GM23248 (cell line): ENCODE measurements around the gene KRT24. TPM values are rescaled to one million over a fixed set of nuclear protein-coding genes. Genes with fewer than 3 reads are reported as not detected.

ENCODE experiments used
- DNase-seq: peaks from one replicate; pipeline ENCODE4 v3.0.0-alpha.2; 2015
- H2AFZ ChIP-seq: fragments of 200-600 bp; sonication (generic); 2 replicates; pipeline ENCODE4 v1.6.1; 2016; ENCODE audit warnings: antibody characterized with exemption
- H3F3A ChIP-seq: fragments of 200-600 bp; sonication (generic); 2 replicates; pipeline ENCODE4 v1.6.1; 2016; ENCODE audit warnings: mild to moderate bottlenecking, antibody characterized with exemption, mixed run types; ENCODE audit not compliant: insufficient read depth
- H3K27ac ChIP-seq: fragments of 200-600 bp; sonication (generic); 2 replicates; pipeline ENCODE4 v1.5.1; 2016; ENCODE audit warnings: mild to moderate bottlenecking
- H3K27me3 ChIP-seq: fragments of 200-600 bp; sonication (generic); replicated peaks from 2 replicates; pipeline ENCODE4 v1.6.1; 2016; ENCODE audit warnings: mild to moderate bottlenecking; ENCODE audit not compliant: insufficient read depth
- H3K36me3 ChIP-seq: fragments of 200-600 bp; sonication (generic); 2 replicates; pipeline ENCODE4 v1.6.1; 2016; ENCODE audit warnings: low read depth, mild to moderate bottlenecking
- H3K4me1 ChIP-seq: fragments of 200-600 bp; sonication (generic); 2 replicates; pipeline ENCODE4 v1.6.1; 2016; ENCODE audit warnings: mild to moderate bottlenecking; ENCODE audit not compliant: insufficient read depth
- H3K4me2 ChIP-seq: fragments of 200-600 bp; sonication (generic); one replicate; pipeline ENCODE4 v1.6.1; 2016; ENCODE audit warnings: mild to moderate bottlenecking; ENCODE audit not compliant: unreplicated experiment
- H3K4me3 ChIP-seq: fragments of 200-600 bp; sonication (generic); 2 replicates; pipeline ENCODE4 v1.5.1; 2016; ENCODE audit warnings: mild to moderate bottlenecking
- H3K79me2 ChIP-seq: fragments of 200-600 bp; sonication (generic); 2 replicates; pipeline ENCODE4 v1.6.1; 2016; ENCODE audit warnings: mild to moderate bottlenecking; ENCODE audit not compliant: insufficient read depth
- H3K9ac ChIP-seq: fragments of 200-600 bp; sonication (generic); 2 replicates; pipeline ENCODE4 v1.6.1; 2016; ENCODE audit warnings: mild to moderate bottlenecking
- H3K9me2 ChIP-seq: fragments of 200-600 bp; sonication (generic); 2 replicates; pipeline ENCODE4 v1.6.1; 2016; ENCODE audit warnings: mixed run types, mild to moderate bottlenecking, moderate library complexity; ENCODE audit not compliant: insufficient read depth
- H3K9me3 ChIP-seq: fragments of 200-600 bp; sonication (generic); one replicate; pipeline ENCODE4 v1.6.1; 2017; ENCODE audit warnings: low read depth
- H4K20me1 ChIP-seq: fragments of 200-600 bp; sonication (generic); 2 replicates; pipeline ENCODE4 v1.6.0; 2016; ENCODE audit not compliant: insufficient read depth
- EZH2 ChIP-seq: fragments of 200-600 bp; sonication (generic); IDR thresholded peaks from 2 replicates; pipeline ENCODE4 v1.6.1; 2018; ENCODE audit warnings: antibody characterized with exemption, mild to moderate bottlenecking; ENCODE audit not compliant: insufficient read depth, poor library complexity, severe bottlenecking
- EZH2phosphoT487 ChIP-seq: fragments of 200-600 bp; sonication (generic); IDR thresholded peaks from 2 replicates; pipeline ENCODE4 v1.6.1; 2018; ENCODE audit warnings: antibody characterized with exemption, moderate library complexity, mild to moderate bottlenecking, low read depth; ENCODE audit not compliant: insufficient read depth
- WGBS, 2 experiments: methylation state at CpG; one replicate each; pipeline ENCODE4 v1.1.6; 2015 to 2017; ENCODE audit warnings: low lambda C conversion rate in 2 of 2, low coverage in 1 of 2; ENCODE audit errors: missing lambda C conversion rate in 2 of 2; 5-methylcytosine and 5-hydroxymethylcytosine counted together
- in situ Hi-C: fragments of 300-500 bp; cut with MboI; formaldehyde crosslinking; loops from 2 replicates; pipeline ENCODE4 v1.15.0; 2020
- polyA plus RNA-seq: library from polyadenylated mRNA; unstranded; fragments of >200 nt; fragmentation: Nextera tagmentation; extraction: Ambion mirVana; gene quantifications from 2 replicates; pipeline ENCODE4 v1.2.1, GENCODE V29; 2016
- total RNA-seq: library from RNA; depleted of rRNA; stranded (reverse); fragments of >200 nt; shearing (Covaris generic); gene quantifications from 2 replicates; pipeline ENCODE4 v1.2.3, GENCODE V29; 2014

The KRT24 gene
- total and polyA plus RNA-seq, 2 experiments from 2014 or later, result not detected

DNA sequence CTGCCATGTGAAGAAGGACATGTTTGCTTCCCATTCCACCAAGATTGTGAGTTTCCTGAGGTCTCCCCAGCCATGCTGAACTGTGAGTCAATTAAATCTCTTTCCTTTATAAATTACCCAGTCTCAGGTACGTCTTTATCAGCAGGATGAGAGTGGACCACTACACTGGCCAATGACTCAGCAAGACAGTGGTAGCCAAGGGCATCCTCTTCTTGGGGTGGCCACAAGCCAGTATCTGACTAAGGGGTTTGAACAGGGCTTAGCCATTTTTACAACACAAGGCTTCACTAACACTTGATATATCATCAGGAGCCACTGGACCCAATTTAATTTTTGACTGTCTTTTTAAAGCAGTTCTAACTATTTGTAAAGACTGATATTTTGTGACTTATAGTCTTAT lies 21.1 kb upstream of the KRT24 start:
- H3K9me2 ChIP-seq, result no peaks in the 10 kb centered on the region
- no peak overlapping the region for H3K27ac ChIP-seq
- no peak overlapping the region for H2AFZ ChIP-seq
- TF ChIP-seq EZH2 (no peak), EZH2phosphoT487 (no peak)
- no peaks in the 10 kb centered on the region for H3F3A ChIP-seq
- no peaks in the 10 kb centered on the region for H3K9me3 ChIP-seq
- WGBS, 2 experiments, result 6 to 25% methylated on average over 1 of the region's 1 CpG
- H3K9ac ChIP-seq, result no peak overlapping the region
- H3K4me3 ChIP-seq, result no peak overlapping the region
- no peaks in the 10 kb centered on the region for H4K20me1 ChIP-seq
- H3K36me3 ChIP-seq, result no peaks in the 10 kb centered on the region
- no peaks in the 10 kb centered on the region for H3K4me1 ChIP-seq
- in situ Hi-C loops, result no loop called here
- DNase-seq, result peak; percentile 11
- H3K79me2 ChIP-seq, result no peaks in the 10 kb centered on the region
- no peak overlapping the region for H3K4me2 ChIP-seq
- peaks cover 24% of the 10 kb centered on the region; the same call in 1 of the 2 replicates for H3K27me3 ChIP-seq

DNA sequence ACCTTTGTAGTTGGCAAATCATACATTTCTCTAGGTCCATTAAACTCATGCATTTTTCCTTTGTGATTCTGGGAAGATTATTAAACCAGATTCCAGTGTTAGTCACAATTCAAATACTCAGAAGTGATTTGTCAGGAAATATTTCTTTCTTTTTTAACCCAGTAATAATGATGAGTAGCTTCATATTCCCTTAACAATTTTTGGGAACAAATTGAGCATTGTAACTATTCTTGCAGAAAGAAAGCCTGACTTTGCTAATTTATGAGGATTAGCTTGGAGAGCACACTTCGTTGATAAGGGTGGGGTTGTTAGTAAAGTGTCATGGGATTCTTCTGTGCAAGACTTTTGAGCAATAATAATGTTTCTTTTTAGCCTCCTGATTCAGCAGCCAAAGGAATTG lies 18.7 kb upstream of the KRT24 start:
- in situ Hi-C loops, result no loop called here
- Histone ChIP-seq H3K27me3 (peaks cover 39% of the 10 kb centered on the region), H3F3A (no peaks in the 10 kb centered on the region), H3K9me3 (no peaks in the 10 kb centered on the region), H3K4me3 (no peak overlapping the region), H3K79me2 (no peaks in the 10 kb centered on the region), H2AFZ (no peak overlapping the region), H3K9ac (no peak overlapping the region), H3K4me1 (no peaks in the 10 kb centered on the region), H4K20me1 (no peaks in the 10 kb centered on the region), H3K9me2 (no peaks in the 10 kb centered on the region), H3K27ac (no peak overlapping the region), H3K4me2 (no peak overlapping the region), H3K36me3 (no peaks in the 10 kb centered on the region)
- no peak for TF ChIP-seq EZH2
- TF ChIP-seq EZH2phosphoT487, result no peak
- peak; percentile 14 for DNase-seq
- WGBS, 2 experiments, result 0 to 8% methylated on average over 1 of the region's 1 CpG

DNA sequence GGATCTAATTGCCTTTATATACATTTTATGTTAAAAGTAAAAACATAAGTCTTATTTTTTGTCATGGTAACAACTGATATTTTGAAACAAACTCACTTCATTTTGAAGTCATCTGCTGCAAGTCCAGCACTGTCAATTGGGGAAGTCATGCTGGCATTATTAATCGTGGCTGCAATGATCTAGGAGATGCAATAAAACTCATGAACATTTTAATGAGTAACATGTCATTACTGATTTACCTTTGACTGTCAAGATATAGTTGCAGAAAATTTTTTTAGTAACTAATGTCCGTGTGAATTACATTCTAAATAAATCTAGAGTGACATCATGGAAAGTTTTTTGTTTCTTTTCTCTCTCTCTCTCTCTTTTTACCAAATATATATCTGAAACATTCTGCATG lies 17.3 kb upstream of the KRT24 start:
- H3K9me3 ChIP-seq, result no peaks in the 10 kb centered on the region
- no peaks in the 10 kb centered on the region for H3K36me3 ChIP-seq
- H3K9ac ChIP-seq, result no peak overlapping the region
- TF ChIP-seq EZH2 (no peak), EZH2phosphoT487 (no peak)
- H3K4me1 ChIP-seq, result no peaks in the 10 kb centered on the region
- H3K4me3 ChIP-seq, result no peak overlapping the region
- no peak overlapping the region for H3K27ac ChIP-seq
- H3K4me2 ChIP-seq, result no peak overlapping the region
- H3K9me2 ChIP-seq, result no peaks in the 10 kb centered on the region
- no peaks in the 10 kb centered on the region for H4K20me1 ChIP-seq
- H3F3A ChIP-seq, result no peaks in the 10 kb centered on the region
- H2AFZ ChIP-seq, result no peak overlapping the region
- in situ Hi-C loops, result no loop called here
- no peaks in the 10 kb centered on the region for H3K79me2 ChIP-seq
- H3K27me3 ChIP-seq, result peaks cover 48% of the 10 kb centered on the region
- 17 to 19% methylated on average over 2 of the region's 2 CpGs for WGBS, 2 experiments
- no peak for DNase-seq

DNA sequence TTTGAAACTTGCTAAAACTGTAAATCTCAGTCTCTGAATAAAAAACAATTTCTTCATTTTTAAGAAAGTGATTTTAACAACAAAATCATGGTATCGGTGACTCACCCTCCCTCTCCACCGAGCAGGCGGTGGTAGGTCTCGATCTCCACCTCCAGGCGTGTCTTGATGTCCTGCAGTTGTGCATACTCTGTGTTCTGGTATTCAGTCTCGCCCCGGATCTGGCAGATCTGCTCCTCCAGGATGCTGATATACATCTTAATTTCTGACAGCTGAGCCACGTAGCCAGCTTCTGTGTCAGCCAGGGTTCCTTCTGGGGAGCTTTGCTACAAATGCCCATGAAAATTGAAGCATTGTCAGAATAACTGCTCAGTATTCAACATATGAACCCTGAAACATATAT lies 15.4 kb upstream of the KRT24 start:
- Histone ChIP-seq H3K27me3 (peaks cover 58% of the 10 kb centered on the region), H2AFZ (no peak overlapping the region), H3K4me3 (no peak overlapping the region), H3K4me2 (no peak overlapping the region), H3K9me2 (no peaks in the 10 kb centered on the region), H3K36me3 (no peaks in the 10 kb centered on the region), H3K27ac (no peak overlapping the region), H3K79me2 (no peaks in the 10 kb centered on the region), H4K20me1 (no peaks in the 10 kb centered on the region), H3K4me1 (no peaks in the 10 kb centered on the region), H3K9me3 (no peaks in the 10 kb centered on the region), H3K9ac (no peak overlapping the region), H3F3A (no peaks in the 10 kb centered on the region)
- 35 to 42% methylated on average over 8 of the region's 8 CpGs for WGBS, 2 experiments
- in situ Hi-C loops, result no loop called here
- TF ChIP-seq EZH2 (no peak), EZH2phosphoT487 (no peak)
- no peak for DNase-seq

DNA sequence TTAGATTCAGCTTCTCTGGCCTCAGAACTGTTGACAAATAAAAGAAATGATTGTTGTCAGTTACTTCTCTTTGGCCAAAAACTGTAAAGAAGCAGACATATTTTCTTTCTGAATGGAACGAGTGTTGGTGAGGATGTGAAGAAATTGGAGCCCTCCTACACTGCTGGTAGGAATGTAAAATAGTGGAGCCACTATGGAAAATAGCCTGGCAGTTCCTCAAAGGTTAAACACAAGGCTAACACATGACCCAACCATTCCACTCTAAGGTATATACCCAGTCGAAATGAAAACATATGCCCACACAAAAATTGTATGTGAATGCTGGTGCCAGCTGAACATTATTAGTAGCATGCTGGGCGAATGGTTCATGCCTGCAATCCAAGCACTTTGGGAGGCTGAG lies 14.2 kb upstream of the KRT24 start:
- Histone ChIP-seq H3K79me2 (no peaks in the 10 kb centered on the region), H3K27me3 (peaks cover 58% of the 10 kb centered on the region), H4K20me1 (no peaks in the 10 kb centered on the region), H3K4me1 (no peaks in the 10 kb centered on the region), H3K9ac (no peak overlapping the region), H2AFZ (no peak overlapping the region), H3K4me2 (no peak overlapping the region), H3K9me2 (no peaks in the 10 kb centered on the region), H3K4me3 (no peak overlapping the region), H3K9me3 (no peaks in the 10 kb centered on the region), H3F3A (no peaks in the 10 kb centered on the region), H3K27ac (no peak overlapping the region), H3K36me3 (no peaks in the 10 kb centered on the region)
- WGBS, 2 experiments, result 31 to 33% methylated on average over 3 of the region's 3 CpGs
- in situ Hi-C loops, result no loop called here
- DNase-seq, result no peak
- TF ChIP-seq EZH2phosphoT487, result no peak
- TF ChIP-seq EZH2, result no peak
